C4-2B (cell line): ENCODE measurements around the gene PPP1R3D.

Source experiments
- CTCF ChIP-seq: fragments of 450-650 bp; conservative IDR thresholded peaks from 2 replicates; pipeline ENCODE4 v1.5.1; 2017; ENCODE audit warnings: mild to moderate bottlenecking
- ZFX ChIP-seq: fragments of 450-650 bp; IDR thresholded peaks from 2 replicates; pipeline ENCODE4 v1.6.1; 2017

- TF ChIP-seq CTCF, result no peak
- TF ChIP-seq ZFX, result no peak
These were observed 14.6 kb upstream of the PPP1R3D start for GRCh38 chr20:59954718-59955117.
